ENCODE measurements around the gene KIAA0753. TPM values are rescaled to one million over a fixed set of nuclear protein-coding genes. Genes with fewer than 3 reads are reported as not detected.

Gene KIAA0753
- polyA plus RNA-seq, 1 donor (not counting 4 experiments of a cell fraction or from before 2014, with no cell fraction given), result 11.6 TPM

DNA sequence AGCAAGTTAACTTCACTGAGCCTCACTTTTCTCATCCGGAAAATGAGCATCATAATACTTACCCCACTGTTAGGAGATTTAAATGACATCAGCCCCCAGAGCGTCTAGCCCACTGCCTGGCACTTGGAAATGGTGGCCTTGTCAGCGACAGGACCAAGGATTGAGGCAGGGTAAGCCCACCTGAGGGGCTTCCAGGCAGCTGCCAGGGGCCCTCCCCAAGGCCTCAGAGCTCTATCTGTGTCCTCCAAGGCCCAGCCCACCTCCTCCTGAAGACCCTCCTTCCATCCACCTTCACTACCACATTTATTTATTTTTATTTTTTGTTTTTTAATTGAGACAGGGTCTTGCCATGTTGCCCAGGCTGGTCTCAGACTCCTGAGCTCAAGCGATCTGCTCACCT is 97.9 kb downstream of the KIAA0753 start:
- FAIRE-seq, result no peak
- H3K27ac ChIP-seq (ENCODE audit: control insufficient read depth, insufficient read depth, low read length), result no peak overlapping the region
- H3K79me2 ChIP-seq (ENCODE audit: control insufficient read depth, insufficient read depth, low read length), result no peaks in the 10 kb centered on the region
- DNase-seq (ENCODE audit: low read depth, low spot score), result no peak
- no peaks in the 10 kb centered on the region for H3K9me1 ChIP-seq (ENCODE audit: control insufficient read depth, extremely low read depth, insufficient read depth, low read length)
- dilution Hi-C loops (cut with MboI; ENCODE audit: extremely low pct_ligation_motif_present, low sequenced_read_pairs), result no loop called here
- H3K4me3 ChIP-seq (ENCODE audit: control insufficient read depth in 2 of 3, extremely low read depth in 1 of 3, insufficient read depth in 2 of 3, low read depth in 1 of 3, low read length in 3 of 3), result no peak overlapping the region
- TF ChIP-seq, protein P1, sequence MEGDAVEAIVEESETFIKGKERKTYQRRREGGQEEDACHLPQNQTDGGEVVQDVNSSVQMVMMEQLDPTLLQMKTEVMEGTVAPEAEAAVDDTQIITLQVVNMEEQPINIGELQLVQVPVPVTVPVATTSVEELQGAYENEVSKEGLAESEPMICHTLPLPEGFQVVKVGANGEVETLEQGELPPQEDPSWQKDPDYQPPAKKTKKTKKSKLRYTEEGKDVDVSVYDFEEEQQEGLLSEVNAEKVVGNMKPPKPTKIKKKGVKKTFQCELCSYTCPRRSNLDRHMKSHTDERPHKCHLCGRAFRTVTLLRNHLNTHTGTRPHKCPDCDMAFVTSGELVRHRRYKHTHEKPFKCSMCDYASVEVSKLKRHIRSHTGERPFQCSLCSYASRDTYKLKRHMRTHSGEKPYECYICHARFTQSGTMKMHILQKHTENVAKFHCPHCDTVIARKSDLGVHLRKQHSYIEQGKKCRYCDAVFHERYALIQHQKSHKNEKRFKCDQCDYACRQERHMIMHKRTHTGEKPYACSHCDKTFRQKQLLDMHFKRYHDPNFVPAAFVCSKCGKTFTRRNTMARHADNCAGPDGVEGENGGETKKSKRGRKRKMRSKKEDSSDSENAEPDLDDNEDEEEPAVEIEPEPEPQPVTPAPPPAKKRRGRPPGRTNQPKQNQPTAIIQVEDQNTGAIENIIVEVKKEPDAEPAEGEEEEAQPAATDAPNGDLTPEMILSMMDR (optimal IDR thresholded peaks at IDR 0.05 in 1 of 3, IDR thresholded peaks at IDR 0.05 in 1 of 3, conservative IDR thresholded peaks at IDR 0.05 in 1 of 3; ENCODE audit: extremely low read depth in 1 of 3, insufficient read depth in 2 of 3, low read length in 3 of 3), result no peak
- no peak for TF ChIP-seq EZH2 (IDR thresholded peaks at IDR 0.05; ENCODE audit: low read length)
- no peak overlapping the region for H3K9ac ChIP-seq (ENCODE audit: control insufficient read depth, extremely low read depth, insufficient read depth, low read length)
- peaks cover 4% of the 10 kb centered on the region for H3K4me1 ChIP-seq (ENCODE audit: control insufficient read depth, extremely low read depth, insufficient read depth, low read length)
- no peaks in the 10 kb centered on the region for H3K9me3 ChIP-seq (ENCODE audit: control insufficient read depth, low read depth, low read length)
- no peaks in the 10 kb centered on the region for H3K27me3 ChIP-seq (ENCODE audit: control insufficient read depth, extremely low read depth, insufficient read depth, low read length)
- no peaks in the 10 kb centered on the region for H3K36me3 ChIP-seq (ENCODE audit: control insufficient read depth in 2 of 2, extremely low read depth in 1 of 2, insufficient read depth in 2 of 2, low read length in 2 of 2)
- peaks cover 11% of the 10 kb centered on the region for H4K20me1 ChIP-seq (ENCODE audit: control insufficient read depth, extremely low read depth, insufficient read depth, low read length)
- H3K4me2 ChIP-seq (ENCODE audit: control insufficient read depth, extremely low read depth, insufficient read depth, low read depth, low read length), result no peak overlapping the region
- no peak overlapping the region for H2AFZ ChIP-seq (ENCODE audit: control insufficient read depth, low read length)

DNA sequence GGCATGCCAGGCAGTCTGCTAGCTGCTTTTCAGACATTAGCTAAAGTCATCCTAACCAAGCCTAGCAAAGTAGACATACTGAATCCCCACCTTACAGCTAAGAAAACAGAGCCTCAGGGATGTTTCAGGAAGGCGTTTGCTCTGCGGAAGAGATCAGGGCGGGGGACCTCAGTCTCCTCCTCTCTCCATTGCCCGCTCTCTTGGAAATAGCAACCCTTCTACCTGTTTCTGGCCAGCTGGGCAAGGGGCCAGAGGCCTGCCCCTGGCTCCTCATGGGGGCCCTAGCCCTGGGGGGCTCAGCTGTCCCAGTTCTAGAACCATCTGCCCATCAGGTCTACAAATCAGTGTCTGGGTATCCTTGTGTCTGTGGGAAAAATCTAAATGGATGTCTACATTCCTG is 98.6 kb downstream of the KIAA0753 start:
- Histone ChIP-seq H3K4me2 (ENCODE audit: control insufficient read depth, extremely low read depth, insufficient read depth, low read depth, low read length) (no peak overlapping the region), H3K9ac (ENCODE audit: control insufficient read depth, extremely low read depth, insufficient read depth, low read length) (no peak overlapping the region), H3K79me2 (ENCODE audit: control insufficient read depth, insufficient read depth, low read length) (no peaks in the 10 kb centered on the region), H3K9me3 (ENCODE audit: control insufficient read depth, low read depth, low read length) (no peaks in the 10 kb centered on the region), H3K4me3 (ENCODE audit: control insufficient read depth in 2 of 3, extremely low read depth in 1 of 3, insufficient read depth in 2 of 3, low read depth in 1 of 3, low read length in 3 of 3) (no peak overlapping the region), H3K27me3 (ENCODE audit: control insufficient read depth, extremely low read depth, insufficient read depth, low read length) (no peaks in the 10 kb centered on the region), H4K20me1 (ENCODE audit: control insufficient read depth, extremely low read depth, insufficient read depth, low read length) (peaks cover 11% of the 10 kb centered on the region), H3K9me1 (ENCODE audit: control insufficient read depth, extremely low read depth, insufficient read depth, low read length) (no peaks in the 10 kb centered on the region), H3K27ac (ENCODE audit: control insufficient read depth, insufficient read depth, low read length) (no peak overlapping the region), H3K4me1 (ENCODE audit: control insufficient read depth, extremely low read depth, insufficient read depth, low read length) (peaks cover 4% of the 10 kb centered on the region), H3K36me3 (ENCODE audit: control insufficient read depth in 2 of 2, extremely low read depth in 1 of 2, insufficient read depth in 2 of 2, low read length in 2 of 2) (peaks cover 0 to 2% of the 10 kb centered on the region in 2 experiments), H2AFZ (ENCODE audit: control insufficient read depth, low read length) (no peak overlapping the region)
- DNase-seq (ENCODE audit: low read depth, low spot score) (no peak), FAIRE-seq (no peak)
- TF ChIP-seq EZH2 (IDR thresholded peaks at IDR 0.05; ENCODE audit: low read length), result no peak
- TF ChIP-seq, protein P1 (optimal IDR thresholded peaks at IDR 0.05 in 1 of 3, IDR thresholded peaks at IDR 0.05 in 1 of 3, conservative IDR thresholded peaks at IDR 0.05 in 1 of 3; ENCODE audit: extremely low read depth in 1 of 3, insufficient read depth in 2 of 3, low read length in 3 of 3), result no peak
- dilution Hi-C loops (cut with MboI; ENCODE audit: extremely low pct_ligation_motif_present, low sequenced_read_pairs), result no loop called here
